Measurements from ENCODE around the gene FUOM.

- TF ChIP-seq CTCF (IDR thresholded peaks at IDR 0.05; ENCODE audit: insufficient read depth, low read length), result no peak
- TF ChIP-seq POLR2AphosphoS5 (IDR thresholded peaks at IDR 0.05; ENCODE audit: low read depth), result no peak
- no peak for TF ChIP-seq REST (IDR thresholded peaks at IDR 0.05; ENCODE audit: insufficient replicate concordance, low read depth)
- TF ChIP-seq GABPA (IDR thresholded peaks at IDR 0.05; ENCODE audit: low read depth), result no peak
- no peak for TF ChIP-seq SPI1 (IDR thresholded peaks at IDR 0.05; ENCODE audit: borderline replicate concordance, low read depth)
Observed at GRCh38 chr10:133401981-133402725, 44.3 kb upstream of the FUOM start.
